Muscle layer of colon (tissue), 2 donors: Measurements from ENCODE around the gene ADGRB3.

Source experiments
- H3K27ac ChIP-seq: one replicate; pipeline ENCODE4 v1.7.0; 2013; ENCODE audit warnings: low read depth, mild to moderate bottlenecking, low read length, moderate library complexity
- H3K27me3 ChIP-seq, 2 donors: one replicate each; pipeline ENCODE4 v1.7.0; 2013; ENCODE audit warnings: low read length in 2 of 2, mild to moderate bottlenecking in 2 of 2; ENCODE audit not compliant: insufficient read depth in 2 of 2, control insufficient read depth in 1 of 2
- H3K36me3 ChIP-seq: one replicate; pipeline ENCODE4 v1.7.0; 2013; ENCODE audit warnings: mild to moderate bottlenecking, low read length; ENCODE audit not compliant: insufficient read depth
- H3K4me1 ChIP-seq: one replicate; pipeline ENCODE4 v1.7.0; 2013; ENCODE audit warnings: mild to moderate bottlenecking, low read length; ENCODE audit not compliant: insufficient read depth
- H3K4me3 ChIP-seq, 2 donors: one replicate each; pipeline ENCODE4 v1.7.0; 2013; ENCODE audit warnings: low read length in 2 of 2, low read depth in 1 of 2, mild to moderate bottlenecking in 1 of 2, moderate library complexity in 1 of 2
- H3K9ac ChIP-seq: one replicate; pipeline ENCODE4 v1.7.0; 2013; ENCODE audit warnings: low read length
- H3K9me3 ChIP-seq: one replicate; pipeline ENCODE4 v1.7.0; 2013; ENCODE audit warnings: mild to moderate bottlenecking, low read length
- donor health status: abdominal sarcoma.
- donor health status: Adenocarcinoma of cecum.

Gene ADGRB3

DNA sequence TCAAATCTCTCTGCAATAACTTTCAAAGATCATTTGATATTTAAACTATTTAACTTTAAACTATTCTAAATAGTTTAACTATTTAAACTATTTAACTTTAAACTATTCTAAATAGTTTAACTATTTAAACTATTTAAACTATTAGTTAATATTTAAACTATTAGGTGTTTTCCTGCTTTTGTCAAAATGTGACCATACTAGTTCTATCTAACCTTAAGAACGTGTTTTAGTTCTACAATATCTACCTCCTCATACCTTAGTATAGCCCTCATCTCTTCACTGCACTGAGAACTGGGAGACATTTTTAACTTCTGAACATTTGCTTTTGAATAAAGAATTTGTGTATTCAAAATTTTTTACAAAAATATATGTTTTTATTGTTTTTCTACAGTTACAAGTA is 429.1 kb downstream of the ADGRB3 start:
- Histone ChIP-seq H3K4me3 (no peak overlapping the region), H3K9ac (no peak overlapping the region)

DNA sequence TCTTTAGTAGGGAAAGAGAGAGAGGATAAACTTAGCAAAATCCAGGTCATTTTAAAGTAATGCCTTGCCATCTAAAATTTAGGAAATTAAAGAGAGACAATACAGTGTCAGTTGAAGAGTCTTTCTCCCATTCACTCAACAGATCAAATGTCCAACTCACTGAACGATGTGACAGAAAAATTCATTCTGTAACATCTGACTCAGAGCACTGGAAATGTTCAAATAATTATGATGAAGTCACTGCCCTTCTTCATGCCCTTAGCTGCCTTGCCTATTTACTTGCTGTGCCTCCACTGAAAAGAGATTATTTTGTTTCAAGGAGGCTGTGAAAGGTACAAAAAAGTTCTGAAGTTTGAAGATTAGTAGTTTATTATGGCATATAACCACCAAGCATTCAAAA is 434.8 kb downstream of the ADGRB3 start:
- Histone ChIP-seq H3K27me3 (no peaks in the 10 kb centered on the region), H3K36me3 (no peaks in the 10 kb centered on the region), H3K27ac (no peak overlapping the region), H3K9me3 (no peaks in the 10 kb centered on the region), H3K4me1 (no peaks in the 10 kb centered on the region), H3K4me3 (no peak overlapping the region), H3K9ac (no peak overlapping the region)

More for the DNA sequence above, 429.1 kb downstream of the ADGRB3 start:
- H3K27me3 ChIP-seq, result no peaks in the 10 kb centered on the region
- H3K27ac ChIP-seq, result no peak overlapping the region
- H3K4me1 ChIP-seq, result no peaks in the 10 kb centered on the region
- no peaks in the 10 kb centered on the region for H3K36me3 ChIP-seq
- no peaks in the 10 kb centered on the region for H3K9me3 ChIP-seq

DNA sequence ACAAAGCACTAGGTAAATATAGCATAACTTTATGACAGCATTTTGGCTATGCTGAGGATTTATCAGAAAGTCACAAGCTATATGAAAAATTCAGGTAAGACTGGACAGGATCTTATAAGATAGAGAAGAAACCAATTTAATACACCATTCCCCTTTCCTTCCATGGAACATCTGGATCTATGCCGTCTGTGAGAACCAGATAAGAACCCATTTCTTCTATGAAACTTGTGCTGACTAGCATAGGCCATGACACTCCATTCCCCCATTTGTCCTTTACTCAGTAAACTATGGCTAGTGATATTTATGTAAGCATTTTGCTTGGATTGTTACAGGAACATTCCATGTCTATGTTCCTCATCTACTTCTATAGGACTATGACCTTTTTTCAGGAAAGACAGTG is 437.7 kb downstream of the ADGRB3 start:
- no peak overlapping the region for H3K9ac ChIP-seq
- no peak overlapping the region for H3K4me3 ChIP-seq
- no peak overlapping the region for H3K27ac ChIP-seq
- H3K36me3 ChIP-seq, result no peaks in the 10 kb centered on the region
- no peaks in the 10 kb centered on the region for H3K4me1 ChIP-seq
- H3K27me3 ChIP-seq, result no peaks in the 10 kb centered on the region
- no peaks in the 10 kb centered on the region for H3K9me3 ChIP-seq

DNA sequence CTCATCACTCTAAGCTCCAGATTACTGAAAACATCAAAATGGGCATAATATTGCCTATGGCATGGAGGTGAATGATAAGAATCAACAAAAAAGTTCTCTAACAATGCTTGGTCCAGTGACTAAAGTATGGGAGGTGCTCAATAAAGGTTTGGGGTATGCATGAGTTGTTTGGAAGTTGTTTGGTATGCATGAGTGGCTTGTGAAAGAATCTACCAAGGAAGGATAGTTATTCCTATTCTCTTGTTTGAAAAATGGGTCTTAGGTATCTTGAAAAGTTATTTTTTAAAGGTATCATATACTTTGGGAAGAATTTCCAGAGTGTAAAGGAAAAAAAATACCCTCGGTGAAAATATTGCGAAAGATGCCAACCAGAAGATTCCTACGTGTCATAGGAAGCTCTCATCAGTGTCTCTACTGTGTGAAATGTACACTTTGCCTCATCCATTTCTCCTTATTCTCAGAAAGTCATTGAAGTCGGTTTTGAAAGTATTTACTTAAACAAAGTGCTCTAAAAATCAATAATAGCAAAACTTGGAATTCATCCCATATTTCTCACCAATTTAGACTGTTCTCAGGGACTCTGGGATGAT is 449.8 kb downstream of the ADGRB3 start:
- Histone ChIP-seq H3K9me3 (no peaks in the 10 kb centered on the region), H3K9ac (no peak overlapping the region), H3K27ac (no peak overlapping the region), H3K4me3 (no peak overlapping the region), H3K36me3 (no peaks in the 10 kb centered on the region), H3K4me1 (no peaks in the 10 kb centered on the region), H3K27me3 (no peaks in the 10 kb centered on the region)

DNA sequence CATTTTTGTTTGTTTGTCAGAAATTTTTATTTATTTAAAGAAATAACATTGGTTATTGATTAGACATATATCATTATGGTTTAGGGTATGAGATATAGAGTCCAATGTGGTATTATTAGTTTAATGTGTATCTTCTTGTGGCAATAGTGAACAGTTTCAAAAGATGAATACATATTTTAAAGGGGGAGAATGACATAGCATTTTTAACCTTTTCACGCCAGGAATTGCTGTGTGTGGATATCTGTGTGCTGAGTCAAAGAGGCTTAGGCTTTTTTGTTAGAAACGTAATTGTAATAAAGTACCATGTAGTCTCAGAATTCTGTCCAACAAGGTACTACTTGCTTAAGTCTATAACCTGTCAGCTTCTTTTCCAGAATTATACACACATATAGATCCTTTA is 451.6 kb downstream of the ADGRB3 start:
- Histone ChIP-seq H3K4me1 (no peaks in the 10 kb centered on the region), H3K27ac (no peak overlapping the region), H3K36me3 (no peaks in the 10 kb centered on the region), H3K9me3 (no peaks in the 10 kb centered on the region), H3K9ac (no peak overlapping the region), H3K27me3 (no peaks in the 10 kb centered on the region), H3K4me3 (no peak overlapping the region)

- no peaks in the 10 kb centered on the region for H3K36me3 ChIP-seq
- H3K4me1 ChIP-seq, result no peaks in the 10 kb centered on the region
- H3K9me3 ChIP-seq, result no peaks in the 10 kb centered on the region
- no peaks in the 10 kb centered on the region for H3K27me3 ChIP-seq
- no peak overlapping the region for H3K27ac ChIP-seq
- H3K4me3 ChIP-seq, result no peak overlapping the region
- H3K9ac ChIP-seq, result no peak overlapping the region
Observed at GRCh38 chr6:69089539-69089938, 454.5 kb downstream of the ADGRB3 start.

DNA sequence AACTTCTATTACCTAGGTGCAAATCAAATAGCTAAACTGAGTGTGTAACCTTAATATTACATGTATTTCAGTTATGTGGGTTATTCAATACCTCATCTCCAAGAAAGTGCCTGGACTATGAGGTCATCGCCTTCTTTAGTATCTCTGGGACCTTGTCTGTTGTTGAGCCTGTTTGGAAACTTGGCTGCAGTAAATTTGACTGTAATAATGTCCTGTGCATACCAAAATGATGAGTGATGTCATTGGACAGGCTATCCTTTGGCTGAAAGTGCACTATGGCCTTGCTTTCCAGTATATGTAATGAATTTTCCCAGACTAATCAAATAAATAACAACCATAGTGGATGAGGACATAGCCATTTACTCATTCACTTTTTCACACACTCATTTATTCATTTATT is 455.1 kb downstream of the ADGRB3 start:
- Histone ChIP-seq H3K9ac (no peak overlapping the region), H3K27ac (no peak overlapping the region), H3K36me3 (no peaks in the 10 kb centered on the region), H3K4me1 (no peaks in the 10 kb centered on the region), H3K27me3 (no peaks in the 10 kb centered on the region), H3K9me3 (no peaks in the 10 kb centered on the region), H3K4me3 (no peak overlapping the region)

GRCh38 chr6:69096681-69097080 is 461.6 kb downstream of the ADGRB3 start:
- no peak overlapping the region for H3K9ac ChIP-seq
- no peaks in the 10 kb centered on the region for H3K4me1 ChIP-seq
- no peak overlapping the region for H3K4me3 ChIP-seq
- H3K27ac ChIP-seq, result no peak overlapping the region
- H3K36me3 ChIP-seq, result no peaks in the 10 kb centered on the region
- H3K9me3 ChIP-seq, result no peaks in the 10 kb centered on the region
- no peaks in the 10 kb centered on the region for H3K27me3 ChIP-seq

DNA sequence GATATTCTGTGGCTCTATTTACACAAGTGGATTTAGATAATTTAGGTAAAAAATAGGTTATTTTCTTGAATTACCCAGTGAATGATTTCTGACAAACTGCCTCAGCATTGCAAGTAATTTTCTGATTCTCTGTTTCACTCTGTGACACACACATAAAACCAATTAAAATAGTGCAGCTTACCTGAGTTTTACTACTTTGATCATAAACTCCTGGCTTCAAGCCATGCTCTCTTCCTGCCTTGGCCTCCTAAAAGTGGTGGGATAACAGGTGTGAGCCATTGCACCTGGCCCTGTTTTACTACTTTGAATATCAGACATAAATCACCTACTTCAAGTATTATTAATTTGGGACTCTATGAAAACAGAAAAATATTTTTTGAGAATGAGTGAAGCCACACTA is 462.9 kb downstream of the ADGRB3 start:
- Histone ChIP-seq H3K4me3 (no peak overlapping the region), H3K27me3 (no peaks in the 10 kb centered on the region), H3K9ac (no peak overlapping the region), H3K36me3 (no peaks in the 10 kb centered on the region), H3K4me1 (no peaks in the 10 kb centered on the region), H3K9me3 (no peaks in the 10 kb centered on the region), H3K27ac (no peak overlapping the region)

DNA sequence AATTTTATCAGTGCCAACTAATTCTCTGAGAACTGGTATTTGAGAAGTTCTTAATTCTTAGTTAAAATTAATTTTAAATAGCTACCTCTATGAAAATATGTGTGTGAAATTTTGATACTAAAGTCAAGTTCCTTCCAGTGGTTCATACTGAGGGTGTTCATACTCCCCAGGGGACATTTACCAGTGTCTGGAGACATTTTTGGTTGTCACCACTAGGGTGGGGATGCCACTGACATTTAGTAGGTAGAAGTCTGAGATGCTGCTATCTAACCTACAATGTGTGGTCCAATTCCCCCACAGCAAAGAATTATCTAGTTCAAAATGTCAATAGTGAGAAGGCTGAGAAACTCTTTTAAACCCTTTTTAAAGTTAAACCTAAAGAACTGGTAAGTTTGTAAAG is 463.8 kb downstream of the ADGRB3 start:
- Histone ChIP-seq H3K4me3 (no peak overlapping the region), H3K9me3 (no peaks in the 10 kb centered on the region), H3K27me3 (no peaks in the 10 kb centered on the region), H3K27ac (no peak overlapping the region), H3K4me1 (no peaks in the 10 kb centered on the region), H3K9ac (no peak overlapping the region), H3K36me3 (no peaks in the 10 kb centered on the region)

DNA sequence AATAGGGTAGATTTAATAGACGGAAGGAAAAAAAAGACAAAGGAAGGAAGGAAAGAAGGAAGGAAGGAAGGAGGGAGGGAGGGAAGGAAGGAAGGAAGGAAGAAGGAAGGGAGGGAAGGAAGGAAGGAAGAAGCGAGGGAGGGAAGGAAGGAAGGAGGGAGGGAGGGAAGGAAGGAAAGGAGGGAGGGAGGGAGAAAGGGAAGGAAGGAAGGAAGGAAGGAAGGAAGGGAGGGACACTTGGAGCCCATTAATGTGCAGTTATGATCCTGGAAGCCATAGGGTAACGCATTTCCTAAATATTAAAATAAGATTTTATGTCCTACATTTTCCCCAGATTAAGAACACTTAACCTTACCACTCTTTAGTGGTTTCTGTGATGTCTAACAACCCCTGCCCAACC is 465.7 kb downstream of the ADGRB3 start:
- Histone ChIP-seq H3K9me3 (no peaks in the 10 kb centered on the region), H3K27me3 (no peaks in the 10 kb centered on the region), H3K9ac (no peak overlapping the region), H3K4me3 (no peak overlapping the region), H3K36me3 (no peaks in the 10 kb centered on the region), H3K4me1 (no peaks in the 10 kb centered on the region), H3K27ac (no peak overlapping the region)

- H3K36me3 ChIP-seq, result no peaks in the 10 kb centered on the region
Observed at GRCh38 chr6:69102416-69102815, 467.3 kb downstream of the ADGRB3 start.

More at GRCh38 chr6:69102416-69102815, 467.3 kb downstream of the ADGRB3 start:
- no peak overlapping the region for H3K4me3 ChIP-seq
- H3K4me1 ChIP-seq, result no peaks in the 10 kb centered on the region
- H3K27me3 ChIP-seq, result no peaks in the 10 kb centered on the region
- H3K9ac ChIP-seq, result no peak overlapping the region
- no peak overlapping the region for H3K27ac ChIP-seq
- no peaks in the 10 kb centered on the region for H3K9me3 ChIP-seq
